ENCODE data around the gene C5orf58.

Gene C5orf58

DNA sequence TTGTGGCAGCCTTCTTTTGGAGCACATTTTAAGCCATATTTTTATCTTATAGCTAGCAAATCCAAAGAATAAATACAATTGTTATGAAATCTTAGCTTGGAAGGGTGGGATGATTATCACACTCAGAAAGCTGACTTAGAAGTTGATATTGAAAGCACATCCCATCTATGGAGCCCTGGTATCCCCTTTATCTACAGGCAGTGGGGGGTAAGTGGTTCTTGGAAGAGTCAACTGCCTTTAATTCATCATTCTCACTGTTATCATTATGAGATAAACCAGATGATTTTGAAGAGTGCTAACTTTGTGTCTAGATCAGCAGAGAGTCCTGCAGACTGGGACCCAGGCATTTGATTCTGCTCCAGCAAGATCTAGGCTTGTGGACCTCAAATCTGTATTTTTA is 61.8 kb downstream of the C5orf58 start:
- peak overlapping the region; percentile 93 for H3K4me3 ChIP-seq (ENCODE audit: low read depth, low read length)
- DNase-seq (ENCODE audit: low read depth) = no peak
- TF ChIP-seq CTCF (IDR thresholded peaks at IDR 0.05; ENCODE audit: low read depth, low read length) (no peak), POLR2A (IDR thresholded peaks at IDR 0.05; ENCODE audit: extremely low read depth, insufficient read length) (no peak), MAX (IDR thresholded peaks at IDR 0.05; ENCODE audit: low read depth, low read length) (no peak), MYC (IDR thresholded peaks at IDR 0.05; ENCODE audit: low read depth, low read length) (no peak)

Data from NB4 (cell line).